ENCODE data around the gene TMEM163. TPM values are rescaled to one million over a fixed set of nuclear protein-coding genes. Genes with fewer than 3 reads are reported as not detected.

Gene TMEM163
- total RNA-seq, 1 experiment from 2014 or later, result 0.12 TPM

GRCh38 chr2:134674687-134675086, 44.1 kb downstream of the TMEM163 start:
- no peak overlapping the region for H3K27ac ChIP-seq (ENCODE audit: low read depth, low read length)
- ChIA-PET POLR2A (no interaction called here), CTCF (no interaction called here), RAD21 (ENCODE audit: low non-redundant PET in 1 of 2, low total read pairs in 2 of 2, uncharacterized antibody in 2 of 2, unreplicated experiment in 2 of 2) (no interaction called here)
- no peaks in the 10 kb centered on the region for H3K79me2 ChIP-seq (ENCODE audit: insufficient read depth, low read length)
- H2AFZ ChIP-seq (ENCODE audit: low read depth, low read length, poor library complexity, severe bottlenecking), result no peak overlapping the region
- ATAC-seq (no peak), DNase-seq (ENCODE audit: low read depth, low spot score) (no peak)
- no peaks in the 10 kb centered on the region for H3K9me3 ChIP-seq (ENCODE audit: control insufficient read depth in 1 of 2, insufficient read depth in 1 of 2, low read depth in 1 of 2, low read length in 2 of 2)
- H3K27me3 ChIP-seq (ENCODE audit: insufficient read depth, low read length), result peaks cover 21% of the 10 kb centered on the region; the same call in 1 of the 2 replicates
- no peaks in the 10 kb centered on the region for H4K20me1 ChIP-seq (ENCODE audit: insufficient read depth)
- no TSS peak for BruUV-seq (replicated peaks)
- no peak overlapping the region for H3K4me3 ChIP-seq (replicated peaks in 1 of 2; ENCODE audit: low read depth in 1 of 2, low read length in 2 of 2)
- no peak overlapping the region for H3K9ac ChIP-seq (ENCODE audit: low read length)
- H3K9me2 ChIP-seq (ENCODE audit: insufficient read depth), result no peaks in the 10 kb centered on the region
- H3K4me1 ChIP-seq (ENCODE audit: control insufficient read depth in 1 of 2, insufficient read depth in 2 of 2, low read length in 2 of 2), result no peaks in the 10 kb centered on the region
- no peak for TF ChIP-seq YY1 (IDR thresholded peaks at IDR 0.05; ENCODE audit: extremely low read depth, insufficient replicate concordance, low read depth, low read length)
- TF ChIP-seq, protein P1, sequence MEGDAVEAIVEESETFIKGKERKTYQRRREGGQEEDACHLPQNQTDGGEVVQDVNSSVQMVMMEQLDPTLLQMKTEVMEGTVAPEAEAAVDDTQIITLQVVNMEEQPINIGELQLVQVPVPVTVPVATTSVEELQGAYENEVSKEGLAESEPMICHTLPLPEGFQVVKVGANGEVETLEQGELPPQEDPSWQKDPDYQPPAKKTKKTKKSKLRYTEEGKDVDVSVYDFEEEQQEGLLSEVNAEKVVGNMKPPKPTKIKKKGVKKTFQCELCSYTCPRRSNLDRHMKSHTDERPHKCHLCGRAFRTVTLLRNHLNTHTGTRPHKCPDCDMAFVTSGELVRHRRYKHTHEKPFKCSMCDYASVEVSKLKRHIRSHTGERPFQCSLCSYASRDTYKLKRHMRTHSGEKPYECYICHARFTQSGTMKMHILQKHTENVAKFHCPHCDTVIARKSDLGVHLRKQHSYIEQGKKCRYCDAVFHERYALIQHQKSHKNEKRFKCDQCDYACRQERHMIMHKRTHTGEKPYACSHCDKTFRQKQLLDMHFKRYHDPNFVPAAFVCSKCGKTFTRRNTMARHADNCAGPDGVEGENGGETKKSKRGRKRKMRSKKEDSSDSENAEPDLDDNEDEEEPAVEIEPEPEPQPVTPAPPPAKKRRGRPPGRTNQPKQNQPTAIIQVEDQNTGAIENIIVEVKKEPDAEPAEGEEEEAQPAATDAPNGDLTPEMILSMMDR (IDR thresholded peaks at IDR 0.05 in 2 of 3, conservative IDR thresholded peaks at IDR 0.05 in 1 of 3; ENCODE audit: borderline replicate concordance in 1 of 3, insufficient read depth in 1 of 3, low read depth in 2 of 3, low read length in 2 of 3), result no peak
- no peak for TF ChIP-seq JUND (IDR thresholded peaks at IDR 0.05)
- TF ChIP-seq SIN3A (IDR thresholded peaks at IDR 0.05; ENCODE audit: low read depth), result no peak
- TF ChIP-seq ZFX (IDR thresholded peaks at IDR 0.05), result no peak
- no peak for TF ChIP-seq ZBTB33 (IDR thresholded peaks at IDR 0.05; ENCODE audit: extremely low read depth, insufficient replicate concordance, low read length)
- no peak for TF ChIP-seq RAD21 (IDR thresholded peaks at IDR 0.05; ENCODE audit: low read depth)
- TF ChIP-seq SRF (IDR thresholded peaks at IDR 0.05; ENCODE audit: low read depth), result no peak
- no peak for TF ChIP-seq FOSL1 (IDR thresholded peaks at IDR 0.05; ENCODE audit: low read depth)
- no peak overlapping the region for H3K4me2 ChIP-seq (ENCODE audit: low read length)
- intact Hi-C loops (cut with micrococcal nuclease), result no loop called here
- no peaks in the 10 kb centered on the region for H3K36me3 ChIP-seq (ENCODE audit: control insufficient read depth in 1 of 2, insufficient read depth in 2 of 2, low read length in 2 of 2)

All from HCT116 (cell line).